Activated CD4-positive, alpha-beta memory T cell treated with anti-CD3 and anti-CD28 coated beads, Interleukin-2, amount 10 ng/mL, durations not matched to agents 7 days and 5 days (primary cell): Measurements from ENCODE around the gene ING1. TPM values are rescaled to one million over a fixed set of nuclear protein-coding genes. Genes with fewer than 3 reads are reported as not detected.

Experiments used
- CTCF ChIA-PET: fragments of 350-600 bp; sonication (Branson Sonifier 250); formaldehyde crosslinking; loops from one replicate; lab custom pipeline; 2021; ENCODE audit warnings: antibody characterized with exemption, inconsistent platforms; lab: Charles Lee
- POLR2A ChIA-PET: fragments of 350-600 bp; sonication (Branson Sonifier 250); formaldehyde crosslinking; loops from one replicate; lab custom pipeline; 2021; ENCODE audit warnings: antibody characterized with exemption; lab: Charles Lee
- DNase-seq: peaks from one replicate; pipeline ENCODE4 v3.0.0-alpha.2; 2020
- H3K27ac Mint-ChIP-seq: one replicate; pipeline ENCODE4 v1.8.0; 2021; ENCODE audit warnings: mild to moderate bottlenecking, mixed read lengths
- H3K27me3 Mint-ChIP-seq: one replicate; pipeline ENCODE4 v1.8.0; 2021; ENCODE audit warnings: mixed read lengths
- H3K36me3 Mint-ChIP-seq: one replicate; pipeline ENCODE4 v1.8.0; 2021; ENCODE audit warnings: low read depth, mixed read lengths
- H3K4me1 Mint-ChIP-seq: one replicate; pipeline ENCODE4 v1.8.0; 2021; ENCODE audit warnings: mixed read lengths
- H3K4me3 Mint-ChIP-seq: one replicate; pipeline ENCODE4 v1.8.0; 2021; ENCODE audit warnings: mild to moderate bottlenecking, mixed read lengths
- H3K9me3 Mint-ChIP-seq: one replicate; pipeline ENCODE4 v1.8.0; 2021; ENCODE audit warnings: mixed read lengths
- total RNA-seq, 2 experiments: library from RNA; stranded (reverse); gene quantifications; one replicate each; pipeline ENCODE4 v1.2.3, GENCODE V29; 2021

ING1 gene
- total RNA-seq, 2 experiments from 2014 or later = 23.0 to 23.7 TPM

GRCh38 chr13:110767476-110767875, 54.0 kb downstream of the ING1 start:
- H3K9me3 Mint-ChIP-seq = no peaks in the 10 kb centered on the region
- H3K36me3 Mint-ChIP-seq = no peaks in the 10 kb centered on the region
- peaks cover 2% of the 10 kb centered on the region for H3K4me1 Mint-ChIP-seq
- ChIA-PET CTCF (no interaction called here), POLR2A (no interaction called here)
- no peak for DNase-seq
- no peak overlapping the region for H3K4me3 Mint-ChIP-seq
- H3K27ac Mint-ChIP-seq = no peak overlapping the region
- peaks cover 37% of the 10 kb centered on the region for H3K27me3 Mint-ChIP-seq

- ChIA-PET POLR2A (no interaction called here), CTCF (no interaction called here)
- H3K27me3 Mint-ChIP-seq = peaks cover 44% of the 10 kb centered on the region
These were observed 55.6 kb downstream of the ING1 start for GRCh38 chr13:110769097-110769496.

GRCh38 chr13:110770678-110771077, 57.2 kb downstream of the ING1 start:
- ChIA-PET CTCF (no interaction called here), POLR2A (no interaction called here)
- Mint-ChIP-seq H3K9me3 (no peaks in the 10 kb centered on the region), H3K27me3 (peaks cover 39% of the 10 kb centered on the region), H3K4me3 (no peak overlapping the region), H3K36me3 (no peaks in the 10 kb centered on the region), H3K27ac (no peak overlapping the region), H3K4me1 (peaks cover 2% of the 10 kb centered on the region)
- DNase-seq = no peak

More at GRCh38 chr13:110769097-110769496, 55.6 kb downstream of the ING1 start:
- no peaks in the 10 kb centered on the region for H3K36me3 Mint-ChIP-seq
- no peak overlapping the region for H3K27ac Mint-ChIP-seq
- no peaks in the 10 kb centered on the region for H3K9me3 Mint-ChIP-seq
- H3K4me1 Mint-ChIP-seq = peaks cover 2% of the 10 kb centered on the region
- DNase-seq = no peak
- no peak overlapping the region for H3K4me3 Mint-ChIP-seq

GRCh38 chr13:110771194-110771593, 57.7 kb downstream of the ING1 start:
- Mint-ChIP-seq H3K4me3 (no peak overlapping the region), H3K4me1 (peaks cover 2% of the 10 kb centered on the region), H3K27me3 (peaks cover 35% of the 10 kb centered on the region), H3K36me3 (no peaks in the 10 kb centered on the region), H3K9me3 (no peaks in the 10 kb centered on the region), H3K27ac (no peak overlapping the region)
- CTCF ChIA-PET = no interaction called here
- POLR2A ChIA-PET = no interaction called here
- no peak for DNase-seq

GRCh38 chr13:110772091-110772984, 58.8 kb downstream of the ING1 start:
- Mint-ChIP-seq H3K36me3 (no peaks in the 10 kb centered on the region), H3K4me1 (peaks cover 2% of the 10 kb centered on the region), H3K4me3 (no peak overlapping the region), H3K27ac (no peak overlapping the region), H3K9me3 (no peaks in the 10 kb centered on the region), H3K27me3 (peaks cover 34% of the 10 kb centered on the region)
- ChIA-PET POLR2A (no interaction called here), CTCF (no interaction called here)
- no peak for DNase-seq

Other genes with a start within 250 kb of the ING1 start
- 1 to 10 TPM; 6.9 to 7.2 TPM for gene RAB20, start 152.0 kb upstream of the ING1 start, total RNA-seq
- gene NAXD, start 98.2 kb upstream of the ING1 start, total RNA-seq = 10 to 100 TPM; 29.6 to 30.8 TPM
- gene CARS2, start 7.6 kb upstream of the ING1 start, total RNA-seq = 10 to 100 TPM; 51.8 to 53.5 TPM
- 100 to 1,000 TPM; 127 to 129 TPM for gene ANKRD10, start 201.4 kb downstream of the ING1 start, total RNA-seq